HG03354 (cell line): ENCODE measurements around the gene DEPDC1B.
"Not testable (repeated sequence)": the region's sequence is repeated elsewhere in the genome, so short reads cannot be mapped to it uniquely, and the experiment has no call there.

Source experiments
- ATAC-seq: cut with Tn5 transposase; IDR thresholded peaks from one replicate; pipeline ENCODE4 v1.9.1; 2021; ENCODE audit warnings: mild to moderate bottlenecking; ENCODE audit not compliant: unreplicated experiment, poor library complexity, severe bottlenecking

DEPDC1B gene

GRCh38 chr5:60668686-60669304, 31.2 kb downstream of the DEPDC1B start:
- ATAC-seq = no peak

DNA sequence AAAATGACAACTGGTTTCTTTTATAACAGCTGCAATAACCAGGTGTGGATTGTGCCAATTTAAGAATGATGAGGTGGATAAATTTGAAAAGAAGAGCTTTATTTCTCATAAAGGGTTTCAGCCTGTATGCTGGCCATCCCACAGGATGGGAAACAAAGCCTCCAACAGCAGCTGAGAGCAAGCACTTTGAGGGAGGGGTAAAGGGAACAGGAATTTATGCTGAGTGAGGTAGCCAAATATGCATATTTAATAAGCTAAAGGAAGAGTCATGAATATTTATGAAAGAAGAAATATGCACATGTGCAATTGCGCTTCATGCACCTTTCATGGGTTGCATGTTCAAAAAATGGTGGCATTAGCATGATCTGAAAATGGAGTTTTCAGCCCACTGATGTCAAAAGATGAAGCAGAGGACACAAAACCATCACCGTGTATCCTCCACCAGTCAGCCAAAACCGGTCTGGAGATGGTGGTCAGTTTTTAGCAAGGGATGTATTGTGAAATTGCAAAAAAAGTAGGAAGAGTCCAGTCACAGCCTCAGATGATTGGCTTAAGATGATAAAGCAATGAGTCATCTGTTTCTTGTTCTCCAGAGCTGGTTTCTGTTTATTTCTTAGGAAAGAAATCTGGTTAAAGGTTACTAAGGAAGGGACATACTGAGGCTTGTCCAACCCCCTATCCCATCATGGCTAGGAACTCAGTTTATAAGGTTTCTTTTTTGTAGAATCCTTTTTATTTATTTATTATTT, 47.9 kb downstream of the DEPDC1B start:
- ATAC-seq = no peak

- ATAC-seq = peak; percentile 92
Measured at GRCh38 chr5:60649288-60649917, 50.6 kb downstream of the DEPDC1B start.

DNA sequence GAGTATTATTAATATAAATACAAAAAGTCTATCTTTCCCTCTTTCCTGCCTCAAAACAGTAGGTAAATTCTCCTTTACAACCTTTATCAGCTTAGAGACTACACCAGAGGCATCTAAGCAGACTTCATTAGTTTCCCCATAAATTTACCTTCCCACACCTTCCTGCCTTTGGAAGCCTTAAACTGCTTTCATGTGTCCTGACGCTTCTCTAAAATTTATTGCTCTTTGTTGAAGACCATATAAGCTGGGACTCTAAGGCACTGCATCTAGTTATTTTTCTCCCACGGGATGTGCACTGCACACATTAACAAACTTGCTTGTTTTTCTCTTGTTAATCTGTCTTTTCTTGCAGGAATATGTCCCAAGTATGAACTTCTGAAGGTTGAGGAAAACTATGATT, 51.8 kb downstream of the DEPDC1B start:
- ATAC-seq = no peak

DNA sequence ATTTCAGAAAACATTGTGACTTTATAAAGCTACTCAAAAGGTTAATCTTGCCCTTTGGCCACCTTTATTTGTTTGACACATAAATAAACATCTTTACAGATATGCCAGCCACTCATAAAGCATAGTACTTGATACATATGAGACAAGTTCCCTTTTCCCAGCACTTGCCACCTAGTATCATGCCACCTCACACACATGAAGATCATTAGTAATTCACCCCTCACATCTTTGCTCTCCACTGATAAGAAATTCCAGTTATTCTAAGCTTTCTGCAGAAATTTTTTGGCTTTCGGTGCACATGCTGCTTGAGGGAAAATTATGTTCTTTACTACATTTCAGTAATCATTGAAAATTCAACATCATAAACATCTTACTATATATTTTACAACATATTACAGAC, 59.1 kb downstream of the DEPDC1B start:
- ATAC-seq = no peak

DNA sequence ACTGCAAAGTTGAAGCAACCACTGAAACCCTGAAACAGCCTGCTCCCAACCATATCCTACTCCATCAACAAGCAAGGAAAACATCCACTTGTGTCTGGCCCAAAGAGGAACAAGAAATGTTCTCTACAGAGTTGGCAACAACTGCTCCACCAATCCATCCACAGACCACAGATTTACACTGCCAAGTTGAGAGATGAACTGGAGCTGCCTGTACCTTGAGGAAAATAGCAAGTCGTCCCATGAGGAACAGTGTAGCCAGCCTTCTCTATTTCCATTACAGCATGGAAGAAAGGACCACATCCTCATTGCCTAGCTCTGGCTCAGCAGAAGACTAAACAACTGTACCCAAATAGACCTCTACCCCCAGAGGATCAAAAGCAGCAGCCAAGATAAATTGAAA, 60.4 kb downstream of the DEPDC1B start:
- no peak for ATAC-seq

- no peak for ATAC-seq
Measured at GRCh38 chr5:60638300-60638699, 61.7 kb downstream of the DEPDC1B start.

DNA sequence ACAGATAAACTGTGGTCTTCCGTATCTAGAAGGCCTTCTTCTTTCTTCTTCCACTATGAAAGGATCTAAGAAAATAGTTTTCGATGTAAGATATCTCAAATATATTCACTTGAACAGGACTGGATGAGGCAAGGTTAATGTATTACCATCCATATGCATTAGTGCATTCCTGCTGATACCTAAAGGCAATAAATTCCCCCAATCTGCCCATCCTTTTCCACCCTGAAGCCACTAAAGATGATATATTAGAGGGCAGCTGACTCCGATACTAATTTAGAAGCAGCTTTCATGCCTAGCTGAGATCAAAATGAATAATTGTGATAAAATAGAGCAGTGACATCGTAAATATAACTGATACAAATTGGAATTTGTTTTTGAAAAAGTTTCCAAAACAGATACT, 63.3 kb downstream of the DEPDC1B start:
- no peak for ATAC-seq

GRCh38 chr5:60636001-60636400, 64.0 kb downstream of the DEPDC1B start:
- no peak for ATAC-seq

GRCh38 chr5:60634051-60634450, 65.9 kb downstream of the DEPDC1B start:
- no peak for ATAC-seq

DNA sequence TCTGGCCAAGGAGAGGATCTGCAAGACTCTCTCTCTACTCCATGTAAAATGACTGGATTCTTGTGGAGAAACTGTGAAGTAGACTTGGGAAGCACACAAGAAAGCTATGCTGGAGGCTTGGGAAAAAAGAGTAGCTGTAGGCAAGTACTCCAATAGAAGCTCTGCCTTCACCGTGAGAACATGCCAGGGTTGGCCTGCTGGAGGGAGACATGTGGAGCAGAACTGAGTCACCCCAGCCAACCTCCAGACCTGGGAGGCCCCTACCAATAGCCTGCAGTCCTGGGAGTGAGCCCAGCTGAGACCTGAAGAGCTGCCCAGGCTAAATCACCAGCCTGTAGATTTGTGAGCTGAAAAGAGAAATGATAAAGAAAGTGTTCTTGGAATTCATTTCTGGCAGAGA, 66.6 kb downstream of the DEPDC1B start:
- no peak for ATAC-seq

DNA sequence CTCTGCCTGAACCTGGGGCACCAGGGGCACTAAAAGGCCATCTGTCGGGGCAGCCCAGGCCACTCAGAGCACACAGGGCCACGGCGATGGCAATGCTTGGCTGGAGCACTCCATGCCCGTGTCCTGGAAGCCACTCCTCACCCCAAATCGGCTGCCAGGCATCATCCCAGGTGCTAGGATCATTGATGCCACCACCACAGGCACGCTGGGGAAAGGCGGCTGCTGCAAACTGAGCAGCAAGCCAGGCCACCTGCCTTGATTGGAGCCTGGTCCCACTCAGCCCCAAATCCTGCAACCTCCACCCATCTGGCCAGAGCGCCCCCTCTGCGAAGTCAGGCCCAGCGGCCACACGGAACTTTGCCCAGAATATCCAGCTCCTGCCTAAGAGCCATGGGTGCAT, 67.8 kb downstream of the DEPDC1B start:
- no peak for ATAC-seq

GRCh38 chr5:60630836-60631235, 69.1 kb downstream of the DEPDC1B start:
- ATAC-seq = no peak

- no peak for ATAC-seq
Measured at GRCh38 chr5:60630179-60630578, 69.8 kb downstream of the DEPDC1B start.

- ATAC-seq = not testable (repeated sequence)
Measured at GRCh38 chr5:60624875-60625274, 75.1 kb downstream of the DEPDC1B start.

- not testable (repeated sequence) for ATAC-seq
Measured at GRCh38 chr5:60620752-60621151, 79.2 kb downstream of the DEPDC1B start.

DNA sequence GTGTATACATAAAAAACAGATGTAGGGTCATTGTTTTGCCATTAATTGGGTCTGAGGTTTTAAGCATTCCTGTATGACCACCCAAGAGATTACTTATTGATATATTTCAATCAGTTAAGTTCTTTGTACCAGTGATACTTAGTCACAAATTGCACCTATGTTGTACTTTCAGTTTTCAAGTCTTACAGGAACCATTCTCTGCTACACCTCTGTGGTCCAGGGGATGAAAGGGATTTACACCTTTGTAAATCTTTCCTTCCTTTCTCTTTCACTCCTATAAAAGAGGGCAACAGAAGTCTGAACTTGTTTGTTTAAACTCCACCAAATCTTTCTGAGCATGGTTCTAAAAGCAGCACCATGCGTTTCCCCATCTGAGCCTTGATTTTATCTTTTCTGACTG, 86.1 kb downstream of the DEPDC1B start:
- ATAC-seq = peak; percentile 78

GRCh38 chr5:60611099-60611740, 88.7 kb downstream of the DEPDC1B start:
- ATAC-seq = no peak

DNA sequence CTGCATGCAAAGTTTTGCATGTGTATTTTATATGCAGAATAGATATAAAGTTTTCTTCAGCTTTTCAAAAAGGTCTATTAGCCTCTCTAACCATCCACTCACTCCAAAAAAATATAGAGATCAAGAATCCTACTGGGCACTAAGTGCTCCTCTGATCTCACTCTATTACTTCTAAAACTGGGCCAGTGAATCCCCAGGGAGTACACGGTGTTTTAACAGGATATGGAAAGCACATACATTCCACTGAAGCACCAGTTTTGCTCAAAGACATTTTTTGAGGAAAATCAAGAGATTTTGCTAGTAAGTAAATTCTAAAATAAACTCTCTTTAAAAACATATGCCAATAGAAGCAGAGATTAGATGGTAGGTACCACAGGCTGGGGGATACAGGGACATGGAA, 95.2 kb downstream of the DEPDC1B start:
- no peak for ATAC-seq

DNA sequence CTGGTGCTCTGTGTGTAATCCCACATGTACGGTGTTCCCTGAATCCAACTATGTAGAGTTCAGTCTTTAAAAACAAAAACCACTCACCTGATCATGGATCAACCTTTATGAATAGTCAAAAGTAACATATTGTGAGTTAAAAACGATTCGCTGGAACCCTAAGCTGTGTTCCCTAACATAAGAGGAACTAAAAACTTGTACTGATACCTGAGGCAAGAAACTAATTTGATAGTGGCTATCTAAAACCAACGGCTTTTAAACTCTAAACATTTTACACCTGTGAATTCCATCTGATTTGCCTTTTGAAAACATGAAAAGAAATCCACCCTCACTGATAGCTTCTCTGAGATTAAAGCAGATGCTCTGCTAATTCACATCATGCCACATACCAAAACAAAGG, 101.5 kb downstream of the DEPDC1B start:
- ATAC-seq = peak; percentile 66
